Fibroblast of skin of abdomen (primary cell): ENCODE measurements around the gene ALK.

Source experiments
- DNase-seq: peaks from one replicate; pipeline ENCODE4 v3.0.0-alpha.2; 2013

The ALK gene

DNA sequence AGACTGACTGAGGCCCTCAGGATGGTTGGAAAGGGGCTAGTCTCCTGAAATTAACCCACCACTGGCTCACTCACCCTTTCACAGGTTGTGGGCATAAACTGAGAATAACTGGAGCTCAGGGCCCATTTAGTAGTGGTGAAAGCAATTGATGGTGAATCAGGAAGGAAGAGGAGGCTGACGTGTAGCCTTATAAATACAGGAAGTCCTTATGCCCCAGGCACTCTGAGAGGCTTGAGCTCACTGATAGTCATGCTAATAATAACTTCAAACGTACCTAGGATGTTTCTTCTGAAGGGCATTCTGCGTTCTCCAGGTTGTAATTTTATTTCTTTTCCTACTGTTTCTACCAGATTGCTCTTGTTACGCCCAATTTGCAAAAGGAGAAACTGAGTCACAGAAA lies 477.8 kb downstream of the ALK start:
- DNase-seq, result no peak

DNA sequence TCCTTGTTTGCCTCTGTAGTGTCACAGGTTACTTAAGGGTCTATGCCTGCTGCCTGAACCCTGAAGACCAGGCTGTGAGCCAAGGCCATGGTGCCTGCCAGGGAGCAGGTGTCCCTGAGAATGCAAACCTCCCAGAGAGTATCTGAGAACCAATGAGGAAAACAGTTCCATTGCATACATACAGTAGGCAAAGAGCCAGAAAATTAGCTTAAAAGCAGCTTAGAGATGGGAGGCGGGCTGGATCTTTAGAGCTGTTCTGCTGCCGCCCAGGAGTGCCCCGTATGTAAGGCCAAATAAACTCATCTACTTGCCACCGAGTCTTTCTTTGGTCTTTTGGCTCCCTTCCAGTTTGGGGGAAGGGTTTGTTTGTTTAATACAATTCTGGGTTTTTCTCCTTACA lies 478.2 kb downstream of the ALK start:
- DNase-seq, result no peak

DNA sequence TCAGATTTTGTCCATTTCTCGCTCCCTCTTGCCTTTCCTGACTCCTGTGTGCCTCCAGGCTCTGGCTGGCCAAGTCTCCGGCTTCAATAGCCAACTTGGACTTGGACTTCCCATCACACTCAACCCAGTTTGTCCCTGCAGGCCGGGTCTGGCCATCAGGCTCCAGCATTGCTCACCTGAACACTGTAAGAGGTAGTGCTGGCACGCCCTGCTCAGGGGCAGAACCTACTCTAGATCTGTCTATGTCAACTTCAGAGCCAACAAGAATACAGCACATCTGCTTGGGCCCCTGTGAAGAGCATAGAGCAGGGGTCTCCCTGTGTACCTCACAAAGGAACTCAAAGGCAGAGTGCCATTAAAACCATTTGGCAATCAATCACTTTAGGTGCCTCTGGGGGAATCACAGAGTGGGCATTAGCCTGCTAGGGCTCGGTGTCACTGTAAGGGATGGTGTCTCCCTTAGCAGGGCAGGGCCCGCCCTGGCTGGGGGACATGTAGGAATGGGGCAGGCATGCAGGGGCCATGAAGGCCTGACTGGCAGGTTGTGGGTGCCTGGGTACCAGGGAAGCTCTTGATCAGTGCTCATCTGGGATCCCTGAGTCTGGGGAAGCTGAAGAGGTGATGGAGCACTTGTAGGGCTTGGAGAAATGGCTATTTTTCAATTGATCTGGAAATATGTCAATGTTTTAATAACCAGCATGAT lies 480.3 kb downstream of the ALK start:
- no peak for DNase-seq

GRCh38 chr2:29433920-29434319 lies 487.5 kb downstream of the ALK start:
- DNase-seq, result no peak

DNA sequence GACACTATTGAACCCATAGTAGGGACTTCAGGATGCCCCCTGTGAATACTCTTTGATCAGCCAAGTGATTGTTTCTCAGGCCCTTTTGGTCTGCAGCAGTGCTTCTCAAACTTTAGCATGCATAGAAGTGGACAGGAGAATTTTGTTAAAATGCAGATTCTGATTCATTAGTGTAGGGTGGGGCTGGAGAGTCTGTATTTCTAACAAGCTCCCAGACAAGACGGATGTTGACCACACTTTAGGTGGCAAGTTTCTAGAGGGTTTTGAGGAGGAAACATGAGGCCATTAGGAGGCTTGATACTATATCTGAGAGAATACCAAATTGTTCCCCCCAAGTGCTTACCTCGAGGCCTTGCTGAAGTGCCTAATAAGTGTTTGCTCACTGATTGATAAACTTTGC lies 488.3 kb downstream of the ALK start:
- DNase-seq, result no peak

- DNase-seq, result no peak
Observed at GRCh38 chr2:29431485-29431884, 489.9 kb downstream of the ALK start.

GRCh38 chr2:29430382-29431112 lies 490.8 kb downstream of the ALK start:
- DNase-seq, result no peak

DNA sequence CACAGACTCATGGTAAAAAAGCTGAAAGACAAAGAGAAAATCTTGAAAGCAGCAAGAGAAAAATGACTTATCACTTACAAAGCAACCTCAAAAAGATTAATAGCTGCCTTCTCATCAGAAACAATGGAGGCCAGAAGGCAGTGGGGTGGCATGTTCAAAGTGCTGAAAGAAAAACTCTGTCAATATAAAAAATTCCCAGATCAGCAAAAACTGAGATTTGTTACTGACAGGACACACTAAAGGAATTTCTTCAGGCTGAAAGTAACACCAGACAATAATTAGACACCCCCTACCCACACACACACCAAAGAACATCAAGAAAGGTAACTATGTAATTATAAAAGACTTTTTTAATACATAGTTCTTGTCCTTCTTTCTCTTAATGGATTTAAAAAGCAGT lies 495.0 kb downstream of the ALK start:
- DNase-seq, result no peak

- no peak for DNase-seq
Observed at GRCh38 chr2:29425866-29426265, 495.5 kb downstream of the ALK start.

GRCh38 chr2:29423061-29423666 lies 498.2 kb downstream of the ALK start:
- no peak for DNase-seq

GRCh38 chr2:29420999-29421782 lies 500.2 kb downstream of the ALK start:
- DNase-seq, result peak; percentile 48

- no peak for DNase-seq
Observed at GRCh38 chr2:29420464-29420863, 500.9 kb downstream of the ALK start.

DNA sequence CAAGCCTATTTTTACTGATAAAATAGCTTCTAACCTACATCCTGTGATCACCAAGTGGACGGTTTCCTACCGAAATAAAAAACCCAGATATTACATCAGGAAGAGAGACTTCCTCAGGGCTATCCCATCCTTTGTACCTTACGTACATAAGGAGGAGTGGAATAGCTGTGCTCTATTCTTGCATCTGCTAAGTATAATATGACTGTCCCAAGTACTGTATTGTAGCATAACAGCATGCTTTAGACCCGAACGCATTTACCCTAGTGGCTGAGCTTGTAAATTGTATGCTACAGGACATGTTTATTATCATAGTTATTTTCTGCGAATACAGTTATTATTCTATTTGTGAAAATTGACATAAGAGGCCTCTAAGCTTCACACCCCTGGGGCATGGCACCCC lies 503.8 kb downstream of the ALK start:
- DNase-seq, result no peak

GRCh38 chr2:29412197-29412925 lies 509.0 kb downstream of the ALK start:
- DNase-seq, result peak; percentile 27

DNA sequence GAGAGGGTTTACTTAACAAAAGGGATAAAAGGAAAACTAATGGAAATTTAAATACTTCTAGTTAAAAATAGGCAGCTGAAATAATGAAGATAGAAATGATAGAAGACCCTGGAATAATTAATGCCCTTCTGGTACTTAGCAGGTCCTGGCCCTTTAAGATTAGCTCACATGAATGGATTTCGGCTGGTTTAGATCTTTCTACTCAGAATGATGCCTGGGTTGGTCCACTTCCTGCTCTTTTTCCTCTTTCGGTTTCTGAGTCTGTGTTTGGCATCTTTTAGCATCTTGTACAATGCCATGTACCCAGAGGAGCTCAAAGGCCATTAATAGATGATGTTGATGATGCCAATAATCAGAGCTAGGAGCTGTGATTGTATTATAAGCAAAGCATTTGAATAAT lies 515.7 kb downstream of the ALK start:
- DNase-seq, result no peak

- no peak for DNase-seq
Observed at GRCh38 chr2:29405266-29405665, 516.1 kb downstream of the ALK start.

DNA sequence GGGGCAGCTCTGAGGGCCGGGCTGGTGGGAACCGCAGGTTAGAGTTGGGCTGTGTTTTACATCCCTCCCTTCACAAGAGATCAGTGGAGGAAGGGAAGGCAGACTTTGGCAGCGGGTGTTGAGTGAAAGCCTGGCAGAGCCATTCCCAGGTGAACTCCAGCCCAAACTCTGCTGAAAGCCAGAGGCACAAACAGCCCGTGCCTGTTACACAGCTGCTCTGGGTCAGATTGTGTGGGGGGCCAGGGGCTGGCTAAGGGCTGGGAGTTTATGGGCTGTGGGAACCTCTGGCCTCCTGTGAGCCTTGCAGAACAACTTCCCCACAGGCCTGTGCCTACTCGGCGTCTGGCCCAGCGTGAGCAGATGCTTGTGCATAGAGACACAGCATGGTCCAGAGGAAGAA lies 519.4 kb downstream of the ALK start:
- DNase-seq, result no peak

DNA sequence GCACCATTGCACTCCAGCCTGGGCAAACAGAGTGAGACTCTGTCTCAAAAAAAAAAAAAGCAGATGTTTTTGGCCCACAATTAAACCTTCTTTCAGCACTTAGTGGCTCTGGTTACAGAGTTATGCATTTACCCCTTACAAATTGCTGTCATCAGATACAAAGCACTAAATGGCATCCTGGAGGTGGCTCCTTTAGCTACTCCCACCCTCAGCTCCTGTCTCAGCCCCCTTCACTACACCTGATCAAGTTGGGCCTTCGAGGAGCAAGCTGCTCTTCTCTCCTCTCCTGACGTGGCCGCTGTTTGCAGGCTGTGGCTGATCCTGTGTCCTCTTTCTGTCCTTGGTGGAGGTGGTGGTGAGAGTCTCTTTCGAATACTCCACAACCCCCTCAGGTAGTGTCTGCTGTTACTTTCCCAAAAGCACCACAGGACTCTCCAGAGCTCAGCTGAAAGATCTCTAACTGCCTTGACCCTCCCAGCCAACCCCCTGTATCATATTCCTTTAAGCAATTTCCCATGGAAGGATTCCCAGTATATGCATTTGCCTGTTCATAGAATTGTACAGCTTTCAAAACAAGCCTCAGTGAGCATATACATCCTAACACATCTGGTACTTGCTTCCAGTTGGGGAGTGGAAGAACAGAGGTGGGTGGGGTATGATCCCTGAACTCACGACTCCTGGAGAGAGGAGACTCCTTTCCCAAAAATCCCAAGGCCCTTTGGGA lies 520.3 kb downstream of the ALK start:
- no peak for DNase-seq

GRCh38 chr2:29398384-29399237 lies 522.8 kb downstream of the ALK start:
- DNase-seq, result no peak

DNA sequence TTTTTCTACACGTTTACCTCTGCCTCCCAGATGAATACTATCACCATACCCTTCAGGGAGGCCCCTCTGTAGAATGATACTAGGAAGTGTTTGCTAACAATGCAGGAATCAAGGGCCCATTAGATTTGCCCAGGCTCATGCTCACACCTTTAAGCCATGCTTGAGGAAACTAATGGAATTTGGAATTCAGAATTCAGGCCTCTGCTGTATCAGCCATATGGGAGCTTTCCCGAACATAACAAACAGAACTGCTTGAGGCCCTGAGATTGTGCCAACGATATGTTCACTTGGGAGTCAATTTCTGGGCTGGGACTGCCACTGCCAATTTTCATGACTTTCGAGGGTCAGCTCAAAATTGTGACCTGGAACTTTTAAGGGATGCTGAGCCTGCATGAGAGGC lies 523.7 kb downstream of the ALK start:
- no peak for DNase-seq

DNA sequence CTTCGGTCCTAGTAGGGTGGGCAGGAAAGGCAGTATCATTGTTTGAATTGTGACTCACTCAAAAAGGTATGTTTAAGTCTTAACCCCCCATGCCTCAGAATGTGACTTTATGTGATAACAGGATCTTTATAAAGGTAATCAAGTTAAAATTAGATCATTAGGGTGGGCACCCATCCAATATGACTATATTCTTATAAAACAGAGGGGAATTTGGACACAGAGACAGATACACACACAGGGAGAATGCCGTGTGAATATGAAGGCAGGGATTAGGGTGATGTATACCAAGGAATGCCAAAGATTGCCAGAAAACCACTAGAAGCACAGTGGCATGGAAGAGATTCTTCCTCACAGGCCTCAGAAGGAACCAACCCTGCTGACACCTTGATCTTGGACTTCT lies 524.3 kb downstream of the ALK start:
- DNase-seq, result no peak
